ENCODE data around the gene KCNN3.

Gene KCNN3

DNA sequence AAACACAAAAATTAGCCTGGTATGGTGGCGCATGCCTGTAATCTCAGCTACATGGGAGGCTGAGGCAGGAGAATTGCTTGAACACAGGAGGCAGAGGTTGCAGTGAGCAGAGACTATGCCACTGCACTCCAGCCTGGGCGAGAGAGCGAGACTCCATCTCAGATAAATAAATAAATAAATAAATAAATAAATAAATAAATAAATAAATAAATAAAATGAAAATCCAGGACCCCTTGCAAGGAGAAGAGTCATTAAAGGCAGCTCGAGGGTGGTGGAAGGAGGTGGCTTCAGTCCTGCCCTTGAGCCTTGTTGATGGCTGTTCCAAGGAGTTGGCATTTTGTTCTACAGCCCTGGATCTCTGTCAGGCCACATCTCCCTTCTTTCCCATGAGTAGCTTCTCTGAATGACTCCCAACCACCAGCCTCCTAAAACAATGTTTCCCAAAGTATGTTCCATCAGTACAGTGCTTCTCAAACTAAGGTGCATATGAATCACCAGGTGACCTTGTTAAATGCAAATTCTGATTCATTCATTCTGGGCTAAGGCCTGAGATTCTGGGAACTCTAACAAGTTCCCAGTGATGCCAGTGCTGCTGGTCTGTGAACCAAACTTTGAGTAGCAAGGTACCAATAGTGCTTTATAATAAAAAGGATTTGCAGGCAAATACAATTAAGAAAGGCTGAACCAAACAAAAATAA is 99.0 kb downstream of the KCNN3 start (continued):
- TF ChIP-seq PRDM10 (tag by site-specific recombination; IDR thresholded peaks at IDR 0.05) (no peak), ZBTB20 (tag by site-specific recombination; IDR thresholded peaks at IDR 0.05) (no peak), ZNF544 (tag by site-specific recombination; IDR thresholded peaks at IDR 0.05) (no peak), ZNF510 (tag by site-specific recombination; IDR thresholded peaks at IDR 0.05; ENCODE audit: insufficient replicate concordance) (peak; percentile 53), ZNF664 (tag by site-specific recombination; IDR thresholded peaks at IDR 0.05) (peak; percentile 64), ZBTB44 (tag by site-specific recombination; IDR thresholded peaks at IDR 0.05) (no peak), ZNF280C (tag by site-specific recombination; IDR thresholded peaks at IDR 0.05) (no peak), IKZF3 (tag by site-specific recombination; IDR thresholded peaks at IDR 0.05) (no peak), KLF16 (tag by site-specific recombination; IDR thresholded peaks at IDR 0.05) (no peak), ZNF571 (tag by site-specific recombination; IDR thresholded peaks at IDR 0.05) (no peak), ZNF26 (tag by site-specific recombination; IDR thresholded peaks at IDR 0.05) (no peak), ZNF747 (tag by site-specific recombination; IDR thresholded peaks at IDR 0.05) (no peak), ZNF777 (tag by site-specific recombination; IDR thresholded peaks at IDR 0.05; ENCODE audit: borderline replicate concordance) (no peak), ZNF292 (tag by site-specific recombination; IDR thresholded peaks at IDR 0.05; ENCODE audit: borderline replicate concordance, low read depth) (peak; percentile 70; the same call in 1 of the 2 replicates), ZNF843 (tag by site-specific recombination; IDR thresholded peaks at IDR 0.05) (no peak), SETDB1 (IDR thresholded peaks at IDR 0.05; ENCODE audit: insufficient read length, low read length) (no peak), ZNF621 (tag by site-specific recombination; IDR thresholded peaks at IDR 0.05) (no peak), ZNF623 (tag by site-specific recombination; IDR thresholded peaks at IDR 0.05) (peak; percentile 79), GLIS2 (tag by site-specific recombination; IDR thresholded peaks at IDR 0.05) (no peak), ZNF677 (tag by site-specific recombination; IDR thresholded peaks at IDR 0.05) (no peak), ZNF274 (IDR thresholded peaks at IDR 0.05; ENCODE audit: low read length) (no peak), ZNF274 (tag by site-specific recombination; IDR thresholded peaks at IDR 0.05; ENCODE audit: borderline replicate concordance) (no peak), GLIS1 (tag by site-specific recombination; IDR thresholded peaks at IDR 0.05) (no peak), ZSCAN18 (tag by site-specific recombination; IDR thresholded peaks at IDR 0.05) (no peak), ZXDB (tag by site-specific recombination; IDR thresholded peaks at IDR 0.05) (peak; percentile 77)
- TF ChIP-seq, protein P1, sequence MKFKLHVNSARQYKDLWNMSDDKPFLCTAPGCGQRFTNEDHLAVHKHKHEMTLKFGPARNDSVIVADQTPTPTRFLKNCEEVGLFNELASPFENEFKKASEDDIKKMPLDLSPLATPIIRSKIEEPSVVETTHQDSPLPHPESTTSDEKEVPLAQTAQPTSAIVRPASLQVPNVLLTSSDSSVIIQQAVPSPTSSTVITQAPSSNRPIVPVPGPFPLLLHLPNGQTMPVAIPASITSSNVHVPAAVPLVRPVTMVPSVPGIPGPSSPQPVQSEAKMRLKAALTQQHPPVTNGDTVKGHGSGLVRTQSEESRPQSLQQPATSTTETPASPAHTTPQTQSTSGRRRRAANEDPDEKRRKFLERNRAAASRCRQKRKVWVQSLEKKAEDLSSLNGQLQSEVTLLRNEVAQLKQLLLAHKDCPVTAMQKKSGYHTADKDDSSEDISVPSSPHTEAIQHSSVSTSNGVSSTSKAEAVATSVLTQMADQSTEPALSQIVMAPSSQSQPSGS (tag by site-specific recombination; IDR thresholded peaks at IDR 0.05; ENCODE audit: low read depth): no peak
- TF ChIP-seq, protein P2, sequence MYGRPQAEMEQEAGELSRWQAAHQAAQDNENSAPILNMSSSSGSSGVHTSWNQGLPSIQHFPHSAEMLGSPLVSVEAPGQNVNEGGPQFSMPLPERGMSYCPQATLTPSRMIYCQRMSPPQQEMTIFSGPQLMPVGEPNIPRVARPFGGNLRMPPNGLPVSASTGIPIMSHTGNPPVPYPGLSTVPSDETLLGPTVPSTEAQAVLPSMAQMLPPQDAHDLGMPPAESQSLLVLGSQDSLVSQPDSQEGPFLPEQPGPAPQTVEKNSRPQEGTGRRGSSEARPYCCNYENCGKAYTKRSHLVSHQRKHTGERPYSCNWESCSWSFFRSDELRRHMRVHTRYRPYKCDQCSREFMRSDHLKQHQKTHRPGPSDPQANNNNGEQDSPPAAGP (tag by site-specific recombination; IDR thresholded peaks at IDR 0.05): no peak
